Neural cell (in vitro differentiated cells): ENCODE results near the gene TIAM1. TPM values are rescaled to one million over a fixed set of nuclear protein-coding genes. Genes with fewer than 3 reads are reported as not detected.

ENCODE experiments used
- H2AFZ ChIP-seq: fragments of 200-600, 300-800 bp; sonication (generic), shearing (Covaris generic); 2 replicates; pipeline ENCODE4 v1.6.0; 2014; ENCODE audit warnings: low read depth, mild to moderate bottlenecking, antibody characterized with exemption, low read length, moderate library complexity
- H3F3A ChIP-seq: fragments of 200-600 bp; shearing (Covaris generic); 2 replicates; pipeline ENCODE4 v1.6.1; 2016; ENCODE audit warnings: mild to moderate bottlenecking, moderate library complexity, mixed read lengths, antibody characterized with exemption, low read length; ENCODE audit not compliant: insufficient read depth, poor library complexity, severe bottlenecking
- H3K27ac ChIP-seq: fragments of 200-600, 300-800 bp; sonication (generic), shearing (Covaris generic); 2 replicates; pipeline ENCODE4 v1.5.1; 2014; ENCODE audit warnings: mild to moderate bottlenecking, low read length, moderate library complexity
- H3K27me3 ChIP-seq: fragments of 300-800, 200-600 bp; sonication (generic), shearing (Covaris generic); 2 replicates; pipeline ENCODE4 v1.6.0; 2014; ENCODE audit warnings: mild to moderate bottlenecking, low read depth, low read length, moderate library complexity; ENCODE audit not compliant: insufficient read depth
- H3K36me3 ChIP-seq: fragments of 300-800, 200-600 bp; sonication (generic), shearing (Covaris generic); 2 replicates; pipeline ENCODE4 v1.5.1; 2014; ENCODE audit warnings: mild to moderate bottlenecking, antibody characterized with exemption, low read length, moderate library complexity; ENCODE audit not compliant: insufficient read depth
- H3K4me2 ChIP-seq: fragments of 300-800, 200-600 bp; sonication (generic), shearing (Covaris generic); 2 replicates; pipeline ENCODE4 v1.6.0; 2014; ENCODE audit warnings: mild to moderate bottlenecking, low read length
- H3K4me3 ChIP-seq: fragments of 300-800, 200-600 bp; sonication (generic), shearing (Covaris generic); 2 replicates; pipeline ENCODE4 v1.5.1; 2014; ENCODE audit warnings: mild to moderate bottlenecking, low read length, moderate library complexity
- H3K79me2 ChIP-seq: fragments of 200-600 bp; shearing (Covaris generic); replicated peaks from 2 replicates; pipeline ENCODE4 v1.6.0; 2014; ENCODE audit warnings: mild to moderate bottlenecking, low read length, moderate library complexity; ENCODE audit not compliant: insufficient read depth
- H3K9ac ChIP-seq: fragments of 300-800, 200-600 bp; sonication (generic), shearing (Covaris generic); 2 replicates; pipeline ENCODE4 v1.6.1; 2016; ENCODE audit warnings: mild to moderate bottlenecking, low read length, mixed read lengths
- H3K9me2 ChIP-seq: fragments of 200-600 bp; shearing (Covaris generic); 2 replicates; pipeline ENCODE4 v1.6.1; 2016; ENCODE audit warnings: mild to moderate bottlenecking, low read length, mixed read lengths; ENCODE audit not compliant: insufficient read depth
- H3K9me3 ChIP-seq: fragments of 200-600, 300-800 bp; sonication (generic), shearing (Covaris generic); 2 replicates; pipeline ENCODE4 v1.6.1; 2016; ENCODE audit warnings: mild to moderate bottlenecking, mixed run types, low read length, moderate library complexity, mixed read lengths
- H4K20me1 ChIP-seq: fragments of 200-600 bp; shearing (Covaris generic); 2 replicates; pipeline ENCODE4 v1.6.1; 2016; ENCODE audit warnings: mild to moderate bottlenecking, mixed run types; ENCODE audit not compliant: insufficient read depth
- CTCF ChIP-seq: fragments of 450-650 bp; IDR thresholded peaks from 2 replicates; pipeline ENCODE4 v1.5.1; 2014; ENCODE audit warnings: antibody characterized with exemption, mild to moderate bottlenecking, moderate library complexity; ENCODE audit not compliant: poor library complexity, severe bottlenecking
- EP300 ChIP-seq: fragments of 450-650 bp; conservative IDR thresholded peaks from 2 replicates; pipeline ENCODE4 v1.6.1; 2014; ENCODE audit warnings: antibody characterized with exemption, mild to moderate bottlenecking, moderate library complexity; ENCODE audit not compliant: poor library complexity, severe bottlenecking
- EZH2 ChIP-seq: fragments of 200-600, 300-800 bp; shearing (Covaris generic), sonication (generic); IDR thresholded peaks from 2 replicates; pipeline ENCODE4 v1.6.1; 2014; ENCODE audit warnings: antibody characterized with exemption, low read length, borderline replicate concordance, mild to moderate bottlenecking; ENCODE audit not compliant: insufficient read depth, poor library complexity, severe bottlenecking
- MXI1 ChIP-seq: fragments of 450-650 bp; conservative IDR thresholded peaks from 2 replicates; pipeline ENCODE4 v1.6.1; 2014; ENCODE audit warnings: antibody characterized with exemption, mild to moderate bottlenecking; ENCODE audit not compliant: poor library complexity, severe bottlenecking
- POLR2AphosphoS5 ChIP-seq: IDR thresholded peaks from 2 replicates; pipeline ENCODE4 v1.6.1; 2012
- RAD21 ChIP-seq: fragments of 450-650 bp; conservative IDR thresholded peaks from 2 replicates; pipeline ENCODE4 v1.6.1; 2014; ENCODE audit warnings: antibody characterized with exemption, mild to moderate bottlenecking, moderate library complexity
- SMC3 ChIP-seq: fragments of 450-650 bp; conservative IDR thresholded peaks from 2 replicates; pipeline ENCODE4 v1.6.1; 2014; ENCODE audit warnings: antibody characterized with exemption, mild to moderate bottlenecking, moderate library complexity; ENCODE audit not compliant: poor library complexity
- TAF1 ChIP-seq: IDR thresholded peaks from 2 replicates; pipeline ENCODE4 v1.6.1; 2012; ENCODE audit warnings: low read depth
- polyA plus RNA-seq: library from polyadenylated mRNA; depleted of rRNA; stranded (reverse); fragments of >200 nt; gene quantifications from 2 replicates; pipeline ENCODE4 v1.2.3, GENCODE V29; 2014
- TF ChIP-seq, protein P1 (sequence below): IDR thresholded peaks from 2 replicates; pipeline ENCODE4 v1.6.1; 2012; ENCODE audit warnings: borderline replicate concordance

TIAM1 gene
- polyA plus RNA-seq, 1 donor from 2014 or later: 13.2 TPM

GRCh38 chr21:31084689-31085088 is 259.4 kb downstream of the TIAM1 start:
- Histone ChIP-seq H4K20me1 (no peaks in the 10 kb centered on the region), H3K27me3 (no peaks in the 10 kb centered on the region), H3K9me3 (no peaks in the 10 kb centered on the region), H3K27ac (no peak overlapping the region), H3K9ac (no peak overlapping the region), H3K79me2 (no peaks in the 10 kb centered on the region), H3K4me2 (no peak overlapping the region), H3F3A (no peaks in the 10 kb centered on the region), H3K36me3 (no peaks in the 10 kb centered on the region), H3K9me2 (no peaks in the 10 kb centered on the region), H2AFZ (no peak overlapping the region), H3K4me3 (no peak overlapping the region)
- TF ChIP-seq POLR2AphosphoS5: no peak
- no peak for TF ChIP-seq RAD21
- TF ChIP-seq, protein P1, sequence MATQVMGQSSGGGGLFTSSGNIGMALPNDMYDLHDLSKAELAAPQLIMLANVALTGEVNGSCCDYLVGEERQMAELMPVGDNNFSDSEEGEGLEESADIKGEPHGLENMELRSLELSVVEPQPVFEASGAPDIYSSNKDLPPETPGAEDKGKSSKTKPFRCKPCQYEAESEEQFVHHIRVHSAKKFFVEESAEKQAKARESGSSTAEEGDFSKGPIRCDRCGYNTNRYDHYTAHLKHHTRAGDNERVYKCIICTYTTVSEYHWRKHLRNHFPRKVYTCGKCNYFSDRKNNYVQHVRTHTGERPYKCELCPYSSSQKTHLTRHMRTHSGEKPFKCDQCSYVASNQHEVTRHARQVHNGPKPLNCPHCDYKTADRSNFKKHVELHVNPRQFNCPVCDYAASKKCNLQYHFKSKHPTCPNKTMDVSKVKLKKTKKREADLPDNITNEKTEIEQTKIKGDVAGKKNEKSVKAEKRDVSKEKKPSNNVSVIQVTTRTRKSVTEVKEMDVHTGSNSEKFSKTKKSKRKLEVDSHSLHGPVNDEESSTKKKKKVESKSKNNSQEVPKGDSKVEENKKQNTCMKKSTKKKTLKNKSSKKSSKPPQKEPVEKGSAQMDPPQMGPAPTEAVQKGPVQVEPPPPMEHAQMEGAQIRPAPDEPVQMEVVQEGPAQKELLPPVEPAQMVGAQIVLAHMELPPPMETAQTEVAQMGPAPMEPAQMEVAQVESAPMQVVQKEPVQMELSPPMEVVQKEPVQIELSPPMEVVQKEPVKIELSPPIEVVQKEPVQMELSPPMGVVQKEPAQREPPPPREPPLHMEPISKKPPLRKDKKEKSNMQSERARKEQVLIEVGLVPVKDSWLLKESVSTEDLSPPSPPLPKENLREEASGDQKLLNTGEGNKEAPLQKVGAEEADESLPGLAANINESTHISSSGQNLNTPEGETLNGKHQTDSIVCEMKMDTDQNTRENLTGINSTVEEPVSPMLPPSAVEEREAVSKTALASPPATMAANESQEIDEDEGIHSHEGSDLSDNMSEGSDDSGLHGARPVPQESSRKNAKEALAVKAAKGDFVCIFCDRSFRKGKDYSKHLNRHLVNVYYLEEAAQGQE: no peak
- no peak for TF ChIP-seq EZH2
- no peak for TF ChIP-seq EP300
- TF ChIP-seq CTCF: no peak
- no peak for TF ChIP-seq SMC3
- TF ChIP-seq MXI1: no peak
- no peak for TF ChIP-seq TAF1

DNA sequence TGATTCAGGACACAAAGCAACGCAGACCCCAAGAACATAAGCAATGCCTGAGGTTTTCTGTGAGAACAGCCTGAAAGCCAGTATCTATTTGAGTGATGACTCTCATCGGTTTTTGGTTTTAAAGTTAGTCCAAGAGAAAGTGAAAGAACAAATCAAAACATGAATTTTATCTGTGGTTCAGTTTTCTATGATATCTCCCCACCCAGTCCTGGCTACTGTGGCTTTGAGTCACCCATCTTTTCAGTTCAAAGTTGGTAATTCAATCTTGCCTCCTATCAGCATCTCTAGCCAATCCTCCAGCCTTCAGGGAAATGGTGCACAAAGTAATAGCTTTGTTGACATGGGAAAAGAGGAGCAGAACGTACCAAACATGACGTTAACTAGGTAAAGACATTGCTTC is 265.3 kb downstream of the TIAM1 start:
- Histone ChIP-seq H3K4me3 (no peak overlapping the region), H3K27me3 (no peaks in the 10 kb centered on the region), H3K9me2 (no peaks in the 10 kb centered on the region), H3K4me2 (no peak overlapping the region), H3K27ac (no peak overlapping the region), H3F3A (no peaks in the 10 kb centered on the region), H3K36me3 (no peaks in the 10 kb centered on the region), H3K9me3 (no peaks in the 10 kb centered on the region), H3K79me2 (no peaks in the 10 kb centered on the region), H4K20me1 (no peaks in the 10 kb centered on the region), H2AFZ (no peak overlapping the region), H3K9ac (no peak overlapping the region)
- TF ChIP-seq SMC3: no peak
- TF ChIP-seq, protein P1: no peak
- no peak for TF ChIP-seq EZH2
- no peak for TF ChIP-seq CTCF
